ENCODE data around the gene THRB. TPM values are rescaled to one million over a fixed set of nuclear protein-coding genes. Genes with fewer than 3 reads are reported as not detected.

Gene THRB
- total RNA-seq, 1 experiment from 2014 or later, result 13.5 TPM

- Mint-ChIP-seq H3K27ac (ENCODE audit: unreplicated experiment) (no peak overlapping the region), H3K4me1 (ENCODE audit: low read depth, unreplicated experiment) (no peaks in the 10 kb centered on the region), H3K4me3 (ENCODE audit: low read depth, unreplicated experiment) (no peak overlapping the region), H3K9me3 (ENCODE audit: low read depth, unreplicated experiment) (no peaks in the 10 kb centered on the region), H3K36me3 (ENCODE audit: insufficient read depth, unreplicated experiment) (no peaks in the 10 kb centered on the region), H3K27me3 (ENCODE audit: unreplicated experiment) (no peaks in the 10 kb centered on the region)
- BruUV-seq (replicated peaks), result no TSS peak
- intact Hi-C loops (cut with micrococcal nuclease; ENCODE audit: unreplicated experiment), result no loop called here
- no peak for DNase-seq
- CTCF ChIA-PET, result no interaction called here
- TF ChIP-seq CTCF (IDR thresholded peaks at IDR 0.05; ENCODE audit: unreplicated experiment), result no peak
These were observed 158.5 kb downstream of the THRB start for GRCh38 chr3:24336101-24336500.

- H3K4me3 Mint-ChIP-seq (ENCODE audit: low read depth, unreplicated experiment), result no peak overlapping the region
- H3K27ac Mint-ChIP-seq (ENCODE audit: unreplicated experiment), result no peak overlapping the region
- no peaks in the 10 kb centered on the region for H3K36me3 Mint-ChIP-seq (ENCODE audit: insufficient read depth, unreplicated experiment)
- no peaks in the 10 kb centered on the region for H3K4me1 Mint-ChIP-seq (ENCODE audit: low read depth, unreplicated experiment)
- no TSS peak for BruUV-seq (replicated peaks)
- TF ChIP-seq CTCF (IDR thresholded peaks at IDR 0.05; ENCODE audit: unreplicated experiment), result no peak
- CTCF ChIA-PET, result no interaction called here
- intact Hi-C loops (cut with micrococcal nuclease; ENCODE audit: unreplicated experiment), result no loop called here
- no peaks in the 10 kb centered on the region for H3K9me3 Mint-ChIP-seq (ENCODE audit: low read depth, unreplicated experiment)
- no peak for DNase-seq
- no peaks in the 10 kb centered on the region for H3K27me3 Mint-ChIP-seq (ENCODE audit: unreplicated experiment)
These were observed 162.6 kb downstream of the THRB start for GRCh38 chr3:24332092-24332491.

GRCh38 chr3:24323272-24323671 lies 171.4 kb downstream of the THRB start:
- no peak for TF ChIP-seq CTCF (IDR thresholded peaks at IDR 0.05; ENCODE audit: unreplicated experiment)
- CTCF ChIA-PET, result interaction anchor here (0.7 kb wide), 1 partner anchor 89 kb away, joined by 3 read pairs; no protein-coding TSS in a partner anchor

GRCh38 chr3:24320601-24321000 lies 174.0 kb downstream of the THRB start:
- CTCF ChIA-PET, result no interaction called here
- peaks cover 5% of the 10 kb centered on the region for H3K36me3 Mint-ChIP-seq (ENCODE audit: insufficient read depth, unreplicated experiment)
- intact Hi-C loops (cut with micrococcal nuclease; ENCODE audit: unreplicated experiment), result no loop called here
- no peak overlapping the region for H3K27ac Mint-ChIP-seq (ENCODE audit: unreplicated experiment)
- H3K4me3 Mint-ChIP-seq (ENCODE audit: low read depth, unreplicated experiment), result no peak overlapping the region
- no peak for DNase-seq
- no peaks in the 10 kb centered on the region for H3K27me3 Mint-ChIP-seq (ENCODE audit: unreplicated experiment)
- no peak for TF ChIP-seq CTCF (IDR thresholded peaks at IDR 0.05; ENCODE audit: unreplicated experiment)
- H3K4me1 Mint-ChIP-seq (ENCODE audit: low read depth, unreplicated experiment), result peaks cover 29% of the 10 kb centered on the region
- BruUV-seq (replicated peaks), result no TSS peak
- no peaks in the 10 kb centered on the region for H3K9me3 Mint-ChIP-seq (ENCODE audit: low read depth, unreplicated experiment)

More at GRCh38 chr3:24323272-24323671, 171.4 kb downstream of the THRB start:
- H3K27ac Mint-ChIP-seq (ENCODE audit: unreplicated experiment), result no peak overlapping the region
- no peak overlapping the region for H3K4me3 Mint-ChIP-seq (ENCODE audit: low read depth, unreplicated experiment)
- H3K27me3 Mint-ChIP-seq (ENCODE audit: unreplicated experiment), result no peaks in the 10 kb centered on the region
- BruUV-seq (replicated peaks), result no TSS peak
- H3K4me1 Mint-ChIP-seq (ENCODE audit: low read depth, unreplicated experiment), result peaks cover 3% of the 10 kb centered on the region
- no peak for DNase-seq
- intact Hi-C loops (cut with micrococcal nuclease; ENCODE audit: unreplicated experiment), result no loop called here
- no peaks in the 10 kb centered on the region for H3K9me3 Mint-ChIP-seq (ENCODE audit: low read depth, unreplicated experiment)
- no peaks in the 10 kb centered on the region for H3K36me3 Mint-ChIP-seq (ENCODE audit: insufficient read depth, unreplicated experiment)

All from Calu3 (cell line).